H1 (cell line): ENCODE results near the gene ACOT6. TPM values are rescaled to one million over a fixed set of nuclear protein-coding genes. Genes with fewer than 3 reads are reported as not detected.
A peak's percentile ranks its signal among the peaks of the same experiment; 100 is the strongest.

ENCODE experiments used
- CTCF ChIA-PET: fragments of 300-600 bp; sonication (Branson Sonifier 250); formaldehyde crosslinking; loops from one replicate; lab custom pipeline; 2021; ENCODE audit not compliant: partially characterized antibody; lab: Charles Lee
- POLR2A ChIA-PET: fragments of 300-600 bp; sonication (Branson Sonifier 250); formaldehyde crosslinking; loops from one replicate; lab custom pipeline; 2021; ENCODE audit warnings: inconsistent platforms; ENCODE audit not compliant: partially characterized antibody; lab: Charles Lee
- DNase-seq, 2 experiments: peaks; one replicate each; pipeline versions ENCODE4 v3.0.0 to v3.0.0-alpha.2; 2010 to 2022; ENCODE audit warnings: low spot score in 2 of 2, low read depth in 1 of 2, mixed read lengths in 1 of 2
- FAIRE-seq: peaks from 2 replicates; lab custom pipeline; 2011; peaks lifted over from hg19 to GRCh38; lab: Jason Lieb, UNC
- H2AFZ ChIP-seq: 2 replicates; pipeline ENCODE4 v1.8.1; 2012; ENCODE audit warnings: low read length, inconsistent platforms
- H2AK5ac ChIP-seq: 2 replicates; pipeline ENCODE4 v1.6.1; 2013; ENCODE audit warnings: low read depth, low read length
- H2BK120ac ChIP-seq: replicated peaks from 2 replicates; pipeline ENCODE3; 2013; ENCODE audit warnings: low read depth, low read length, inconsistent platforms
- H2BK12ac ChIP-seq: 2 replicates; pipeline ENCODE4 v1.6.1; 2013; ENCODE audit warnings: low read depth, low read length
- H2BK15ac ChIP-seq: 2 replicates; pipeline ENCODE4 v1.6.1; 2013; ENCODE audit warnings: low read length
- H2BK20ac ChIP-seq: 2 replicates; pipeline ENCODE4 v1.6.1; 2013; ENCODE audit warnings: low read length
- H2BK5ac ChIP-seq: 2 replicates; pipeline ENCODE4 v1.6.1; 2013; ENCODE audit warnings: low read depth, low read length
- H3K14ac ChIP-seq: 2 replicates; pipeline ENCODE4 v1.6.1; 2013; ENCODE audit warnings: inconsistent platforms; ENCODE audit not compliant: insufficient read length
- H3K18ac ChIP-seq: 2 replicates; pipeline ENCODE4 v1.6.1; 2013; ENCODE audit warnings: low read length; ENCODE audit errors: extremely low read depth
- H3K23ac ChIP-seq: 2 replicates; pipeline ENCODE4 v1.6.1; 2013; ENCODE audit warnings: inconsistent platforms; ENCODE audit not compliant: insufficient read length
- H3K23me2 ChIP-seq: 2 replicates; pipeline ENCODE4 v1.6.1; 2013; ENCODE audit warnings: low read depth, low read length
- H3K27ac ChIP-seq: 2 replicates; pipeline ENCODE4 v1.6.1; 2011; ENCODE audit warnings: low read depth, low read length, inconsistent platforms
- H3K27me3 ChIP-seq, 4 experiments: replicated peaks in 1 of 4; 1 replicate in 1 of 4; 2 replicates in 3 of 4; pipeline versions ENCODE4 v1.6.1 to v1.8.1; 2011 to 2013; ENCODE audit warnings: low read length in 3 of 4, mild to moderate bottlenecking in 3 of 4, inconsistent platforms in 2 of 4, mixed read lengths in 2 of 4, moderate library complexity in 1 of 4; ENCODE audit not compliant: control insufficient read depth in 3 of 4, insufficient read depth in 3 of 4; ENCODE audit errors: extremely low read depth in 1 of 4
- H3K36me3 ChIP-seq, 4 experiments: 2 replicates each; pipeline versions ENCODE4 v1.6.1 to v1.8.1; 2011 to 2013; ENCODE audit warnings: mild to moderate bottlenecking in 4 of 4, low read length in 3 of 4, moderate library complexity in 2 of 4, control low read depth in 1 of 4, inconsistent platforms in 1 of 4; ENCODE audit not compliant: insufficient read depth in 4 of 4, control insufficient read depth in 2 of 4
- H3K4ac ChIP-seq: replicated peaks from 2 replicates; pipeline ENCODE3; 2013; ENCODE audit warnings: low read length, low read depth, mixed read lengths, inconsistent platforms; ENCODE audit not compliant: insufficient read length
- H3K4me1 ChIP-seq, 4 experiments: replicated peaks in 1 of 4; 1 replicate in 1 of 4; 2 replicates in 3 of 4; pipeline versions ENCODE4 v1.6.1 to v1.8.1; 2011 to 2013; ENCODE audit warnings: low read length in 3 of 4, inconsistent platforms in 2 of 4, mixed read lengths in 1 of 4; ENCODE audit not compliant: insufficient read depth in 4 of 4, control insufficient read depth in 3 of 4
- H3K4me2 ChIP-seq, 2 experiments: 2 replicates each; pipeline versions ENCODE4 v1.6.1 to v1.8.1; 2011 to 2013; ENCODE audit warnings: low read depth in 2 of 2, low read length in 2 of 2, control low read depth in 1 of 2, inconsistent platforms in 1 of 2, mild to moderate bottlenecking in 1 of 2; ENCODE audit not compliant: insufficient read depth in 1 of 2
- H3K4me3 ChIP-seq, 4 experiments: fragments of 200-600, 300-600 bp in 1 of 4; sonication (generic), shearing (Covaris generic), sonication (Bioruptor Twin) in 1 of 4; 2 replicates each; pipeline versions ENCODE4 v1.5.1 to v1.8.1; 2011 to 2016; ENCODE audit warnings: low read length in 4 of 4, low read depth in 3 of 4, control low read depth in 2 of 4, inconsistent platforms in 2 of 4, mild to moderate bottlenecking in 2 of 4, mixed read lengths in 1 of 4, moderate library complexity in 1 of 4; ENCODE audit not compliant: insufficient read depth in 2 of 4; ENCODE audit errors: extremely low read depth in 1 of 4
- H3K56ac ChIP-seq: replicated peaks from 2 replicates; pipeline ENCODE3; 2013; ENCODE audit warnings: low read depth, mild to moderate bottlenecking, mixed read lengths, low read length, inconsistent platforms; ENCODE audit not compliant: insufficient read length
- H3K79me1 ChIP-seq: 2 replicates; pipeline ENCODE4 v1.6.1; 2013; ENCODE audit warnings: low read depth, low read length, control low read depth
- H3K79me2 ChIP-seq, 2 experiments: 2 replicates each; pipeline versions ENCODE4 v1.6.1 to v1.8.1; 2012 to 2013; ENCODE audit warnings: low read length in 2 of 2, mild to moderate bottlenecking in 2 of 2, inconsistent platforms in 1 of 2; ENCODE audit not compliant: insufficient read depth in 2 of 2, control insufficient read depth in 1 of 2
- H3K9ac ChIP-seq, 4 experiments: replicated peaks in 1 of 4; 1 replicate in 1 of 4; 2 replicates in 3 of 4; pipeline versions ENCODE4 v1.6.1 to v1.8.1; 2011 to 2013; ENCODE audit warnings: low read depth in 3 of 4, low read length in 3 of 4, control low read depth in 2 of 4, mild to moderate bottlenecking in 2 of 4, moderate library complexity in 2 of 4, inconsistent platforms in 1 of 4; ENCODE audit errors: extremely low read depth in 1 of 4
- H3K9me3 ChIP-seq, 2 experiments: 2 replicates each; pipeline versions ENCODE4 v1.6.1 to v1.8.1; 2012 to 2013; ENCODE audit warnings: mild to moderate bottlenecking in 2 of 2, moderate library complexity in 2 of 2, control low read depth in 1 of 2, inconsistent platforms in 1 of 2, low read depth in 1 of 2, low read length in 1 of 2, mixed read lengths in 1 of 2; ENCODE audit not compliant: insufficient read depth in 2 of 2
- H4K20me1 ChIP-seq, 2 experiments: replicated peaks in 1 of 2; 2 replicates each; pipeline versions ENCODE3 to v1.8.1; 2011 to 2013; ENCODE audit warnings: inconsistent platforms in 2 of 2, low read length in 2 of 2, mild to moderate bottlenecking in 1 of 2; ENCODE audit not compliant: insufficient read depth in 2 of 2, control insufficient read depth in 1 of 2
- H4K5ac ChIP-seq: 2 replicates; pipeline ENCODE4 v1.6.1; 2013; ENCODE audit warnings: low read length, low read depth, mixed read lengths, inconsistent platforms; ENCODE audit not compliant: insufficient read length
- H4K8ac ChIP-seq: 2 replicates; pipeline ENCODE4 v1.8.0; 2013; ENCODE audit warnings: mild to moderate bottlenecking, moderate library complexity, low read length, inconsistent platforms; ENCODE audit not compliant: insufficient read depth; ENCODE audit errors: extremely low read depth
- H4K91ac ChIP-seq: replicated peaks from 2 replicates; pipeline ENCODE3; 2013; ENCODE audit warnings: low read length, mixed read lengths, inconsistent platforms; ENCODE audit not compliant: insufficient read length
- ATF3 ChIP-seq: IDR thresholded peaks from 2 replicates; pipeline ENCODE4 v1.6.1; 2011; ENCODE audit warnings: low read depth, mild to moderate bottlenecking, low read length; ENCODE audit not compliant: insufficient read depth
- BCL11A ChIP-seq, 2 experiments: IDR thresholded peaks; one replicate each; pipeline ENCODE4 v1.6.1; 2011; ENCODE audit warnings: low read depth in 2 of 2, low read length in 2 of 2, mild to moderate bottlenecking in 2 of 2
- FOSL1 ChIP-seq: IDR thresholded peaks from 2 replicates; pipeline ENCODE4 v1.6.1; 2011; ENCODE audit warnings: mild to moderate bottlenecking, low read depth, low read length, moderate library complexity; ENCODE audit not compliant: insufficient read depth
- MAFK ChIP-seq: IDR thresholded peaks from 2 replicates; pipeline ENCODE4 v1.6.1; 2012; ENCODE audit warnings: low read depth, mild to moderate bottlenecking, improper control_type of control experiment, low read length
- YY1 ChIP-seq: IDR thresholded peaks from 2 replicates; pipeline ENCODE4 v1.6.1; 2011; ENCODE audit warnings: low read depth, mild to moderate bottlenecking, low read length
- WGBS, 2 experiments: shearing (Covaris generic) in 1 of 2; methylation state at CpG; one replicate each; pipeline versions ENCODE4 v1.1.6 to v1.1.7; 2013 to 2015; ENCODE audit warnings: low lambda C conversion rate in 2 of 2, mixed read lengths in 2 of 2, inconsistent platforms in 1 of 2, low coverage in 1 of 2, missing lambda C conversion rate in 1 of 2; ENCODE audit not compliant: insufficient replicate concordance in 2 of 2, insufficient coverage in 1 of 2, insufficient read length in 1 of 2; ENCODE audit errors: extremely low coverage in 1 of 2, missing lambda C conversion rate in 1 of 2; 5-methylcytosine and 5-hydroxymethylcytosine counted together
- polyA plus RNA-seq, 7 experiments: library from polyadenylated mRNA; depleted of rRNA in 3 of 7; stranded (reverse) in 5 of 7; unstranded in 2 of 7; fragments of >200 nt in 5 of 7; fragments of 200-250 nt in 2 of 7; gene quantifications; 1 replicate in 5 of 7; 2 replicates in 1 of 7; 4 replicates in 1 of 7; pipeline versions ENCODE4 v1.2.1 to v1.2.3, GENCODE V29; 2011 to 2013; ENCODE audit warnings: missing spikeins in 2 of 7, mixed read lengths in 2 of 7
- total RNA-seq: library from RNA; stranded (reverse); fragmentation: NEBNext Ultra II Directional; extraction: Animal tissue kit (Norgen Biotek cat#: 25700); gene quantifications from 2 replicates; pipeline ENCODE4 v1.2.1, GENCODE V29; 2021

Gene ACOT6
- total and polyA plus RNA-seq, 2 of the 8 experiments (the other 6 are each of a cell fraction or from before 2014, with no cell fraction given), result not detected

- Histone ChIP-seq H3K23me2 (no peaks in the 10 kb centered on the region), H3K9ac (no peak overlapping the region), H3K79me1 (no peaks in the 10 kb centered on the region), H4K5ac (no peak overlapping the region), H3K4me3 (no peak overlapping the region), H3K9me3 (no peaks in the 10 kb centered on the region), H3K4me1 (no peaks in the 10 kb centered on the region), H3K27ac (no peak overlapping the region), H3K36me3 (no peaks in the 10 kb centered on the region; a peak in 1 of 8 replicates), H3K14ac (no peak overlapping the region), H3K4ac (no peak overlapping the region), H3K4me2 (no peak overlapping the region), H2AK5ac (no peak overlapping the region), H2BK120ac (no peak overlapping the region), H2AFZ (no peak overlapping the region), H4K8ac (no peak overlapping the region), H3K23ac (no peak overlapping the region), H3K56ac (no peak overlapping the region), H2BK20ac (no peak overlapping the region), H4K91ac (no peak overlapping the region), H2BK5ac (no peak overlapping the region), H3K79me2 (no peaks in the 10 kb centered on the region), H3K27me3 (no peaks in the 10 kb centered on the region), H4K20me1 (no peaks in the 10 kb centered on the region), H3K18ac (no peak overlapping the region), H2BK12ac (no peak overlapping the region), H2BK15ac (no peak overlapping the region)
- TF ChIP-seq MAFK (0 out of 2 replicates have a peak, but pooled peaks have one; percentile 25), YY1 (no peak), BCL11A (IDR thresholded peaks at IDR 0.05; ENCODE audit: low read depth in 2 of 2, low read length in 2 of 2) (no peak), ATF3 (no peak), FOSL1 (no peak)
- DNase-seq (no peak), FAIRE-seq (no peak)
- CTCF ChIA-PET, result interaction anchor here (0.7 to 1.3 kb wide), 3 partner anchors 9 to 68 kb away, joined by 3 to 5 read pairs (median 3); no protein-coding TSS in a partner anchor
- WGBS, 2 experiments, result 91% methylated on average over 2 of the region's 2 CpGs; no CpG with 5 or more reads in 1 of the 2 experiments
- POLR2A ChIA-PET, result interaction anchor here (0.7 kb wide), 1 partner anchor 252 kb away, joined by 3 read pairs; no protein-coding TSS in a partner anchor
These were observed 52.8 kb downstream of the ACOT6 start for GRCh38 chr14:73665130-73665529.
